Ascending aorta (tissue), 2 donors: ENCODE data around the gene CKS2. TPM values are rescaled to one million over a fixed set of nuclear protein-coding genes. Genes with fewer than 3 reads are reported as not detected.
"Not testable (repeated sequence)": the region's sequence is repeated elsewhere in the genome, so short reads cannot be mapped to it uniquely, and the experiment has no call there.

Experiments
- DNase-seq, 2 donors: peaks; one replicate each; pipeline ENCODE4 v3.0.0-alpha.2; 2019; ENCODE audit warnings: low spot score in 2 of 2
- H3K27ac ChIP-seq, 2 donors: fragments of 200-600 bp; sonication (generic); one replicate each; pipeline ENCODE4 v1.5.1; 2016 to 2017; ENCODE audit warnings: mild to moderate bottlenecking in 1 of 2
- H3K27me3 ChIP-seq: fragments of 200-600 bp; sonication (generic); one replicate; pipeline ENCODE4 v1.5.1; 2017
- H3K36me3 ChIP-seq, 2 donors: fragments of 200-600 bp; sonication (generic); one replicate each; pipeline ENCODE4 v1.5.1; 2016
- H3K4me1 ChIP-seq, 2 donors: fragments of 200-600 bp; sonication (generic); one replicate each; pipeline ENCODE4 v1.5.1; 2016 to 2017; ENCODE audit warnings: mild to moderate bottlenecking in 1 of 2
- H3K4me3 ChIP-seq, 2 donors: fragments of 200-600 bp; sonication (generic); one replicate each; pipeline ENCODE4 v1.5.1; 2016 to 2017; ENCODE audit warnings: mild to moderate bottlenecking in 1 of 2
- H3K9me3 ChIP-seq, 2 donors: fragments of 200-600 bp; sonication (generic); one replicate each; pipeline ENCODE4 v1.5.1; 2016
- CTCF ChIP-seq, 3 experiments: fragments of 200-600 bp in 2 of 3; fragments of 450-650 bp in 1 of 3; sonication (generic) in 2 of 3; IDR thresholded peaks; one replicate each; pipeline ENCODE4 v1.5.1; 2016 to 2019; ENCODE audit warnings: antibody characterized with exemption in 3 of 3, mild to moderate bottlenecking in 1 of 3, moderate library complexity in 1 of 3
- intact Hi-C: fragments of 100-400 bp; cut with DNase I; formaldehyde crosslinking; loops from one replicate; pipeline ENCODE4 v1.15.1; 2023
- total RNA-seq: library from RNA; depleted of rRNA; stranded (reverse); fragments of >200 nt; gene quantifications from one replicate; pipeline ENCODE4 v1.1.0, GENCODE V29; 2016

CKS2 gene
- total RNA-seq, 1 donor from 2014 or later = not detected

- intact Hi-C loops = no loop called here
- Histone ChIP-seq H3K27ac (no peak overlapping the region), H3K9me3 (peaks cover 6 to 14% of the 10 kb centered on the region in 2 donors), H3K4me1 (no peaks in the 10 kb centered on the region), H3K36me3 (no peaks in the 10 kb centered on the region), H3K4me3 (no peak overlapping the region), H3K27me3 (no peaks in the 10 kb centered on the region)
- DNase-seq = no peak
- no peak for TF ChIP-seq CTCF (IDR thresholded peaks at IDR 0.05)
Measured at GRCh38 chr9:89278551-89278950, 32.4 kb upstream of the CKS2 start.

DNA sequence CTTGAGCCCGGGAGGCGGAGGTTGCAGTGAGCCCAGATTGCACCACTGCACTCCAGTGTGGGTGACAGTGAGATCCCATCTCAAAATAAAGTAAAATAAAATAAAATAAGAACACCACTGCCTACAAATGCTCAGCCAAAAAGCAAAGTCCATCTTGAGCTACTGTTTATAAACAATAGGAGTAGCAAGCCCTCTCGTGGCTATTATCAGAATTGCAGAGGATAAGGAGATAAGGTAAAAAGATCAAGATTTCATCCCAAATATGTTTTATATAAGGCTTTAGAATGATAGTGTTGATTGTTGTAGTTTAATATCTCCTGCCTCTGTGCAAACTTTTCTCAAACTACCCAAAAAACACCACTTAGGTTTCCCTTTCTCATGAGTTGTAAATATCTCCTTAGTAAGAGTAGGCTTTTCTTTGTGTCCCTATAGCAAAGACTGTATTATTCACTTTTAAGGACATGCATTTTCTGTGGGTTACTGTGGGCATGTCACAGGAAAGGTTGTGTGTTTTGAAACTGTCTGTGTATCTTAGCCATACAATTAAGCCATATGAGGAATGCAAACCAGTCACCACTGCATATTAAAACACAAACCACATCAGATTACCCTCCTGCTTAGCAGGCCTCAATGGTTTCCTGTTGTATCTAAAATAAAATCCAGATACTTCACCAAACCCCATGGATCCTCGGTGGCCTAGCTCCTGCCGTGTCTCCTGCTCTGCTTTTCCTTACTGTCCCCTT is 31.8 kb upstream of the CKS2 start:
- H3K9me3 ChIP-seq = peaks cover 6 to 8% of the 10 kb centered on the region in 2 donors
- no peak for DNase-seq
- no peaks in the 10 kb centered on the region for H3K27me3 ChIP-seq
- no peak overlapping the region for H3K4me3 ChIP-seq
- no peaks in the 10 kb centered on the region for H3K4me1 ChIP-seq
- H3K36me3 ChIP-seq = no peaks in the 10 kb centered on the region
- TF ChIP-seq CTCF (IDR thresholded peaks at IDR 0.05) = peak; percentile 31 to 60 (median 39)
- intact Hi-C loops = no loop called here
- H3K27ac ChIP-seq = no peak overlapping the region

GRCh38 chr9:89281106-89281505 is 29.9 kb upstream of the CKS2 start:
- Histone ChIP-seq H3K9me3 (no peaks in the 10 kb centered on the region), H3K4me1 (no peaks in the 10 kb centered on the region), H3K36me3 (no peaks in the 10 kb centered on the region), H3K27me3 (no peaks in the 10 kb centered on the region), H3K4me3 (no peak overlapping the region), H3K27ac (no peak overlapping the region)
- TF ChIP-seq CTCF (IDR thresholded peaks at IDR 0.05) = no peak
- intact Hi-C loops = no loop called here
- no peak for DNase-seq

- peak overlapping the region in 1 of 2 donors; percentile 60 for H3K4me3 ChIP-seq
- H3K36me3 ChIP-seq, intact Hi-C loops: not testable (repeated sequence)
Measured at GRCh38 chr9:89282248-89282968, 28.6 kb upstream of the CKS2 start.

DNA sequence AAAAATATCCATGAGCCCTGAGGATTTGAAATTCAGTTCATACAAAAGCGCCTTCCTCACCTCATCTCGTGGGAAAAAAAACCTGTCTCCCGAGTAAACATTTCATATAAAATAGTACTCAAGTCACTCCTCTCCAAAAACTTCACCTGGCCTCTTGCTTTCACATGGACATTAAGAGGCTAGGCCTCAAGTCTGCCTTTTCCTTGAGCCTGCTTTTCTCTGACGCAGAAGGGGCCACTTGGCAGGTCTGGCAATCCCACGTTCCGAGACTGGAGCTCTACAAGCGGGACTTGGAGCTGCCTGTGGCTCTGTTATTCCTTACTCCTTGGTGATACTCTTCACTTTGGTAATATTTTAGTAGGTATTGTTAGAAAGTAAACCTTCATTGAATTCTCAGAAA is 26.9 kb upstream of the CKS2 start:
- Histone ChIP-seq H3K36me3 (no peaks in the 10 kb centered on the region), H3K27me3 (no peaks in the 10 kb centered on the region), H3K4me3 (no peak overlapping the region), H3K4me1 (no peaks in the 10 kb centered on the region), H3K9me3 (no peaks in the 10 kb centered on the region), H3K27ac (no peak overlapping the region)
- DNase-seq = no peak
- intact Hi-C loops = no loop called here
- TF ChIP-seq CTCF (IDR thresholded peaks at IDR 0.05) = no peak

More at GRCh38 chr9:89282248-89282968, 28.6 kb upstream of the CKS2 start:
- not testable (repeated sequence) for H3K27ac ChIP-seq, DNase-seq, H3K4me1 ChIP-seq, H3K9me3 ChIP-seq, H3K27me3 ChIP-seq

DNA sequence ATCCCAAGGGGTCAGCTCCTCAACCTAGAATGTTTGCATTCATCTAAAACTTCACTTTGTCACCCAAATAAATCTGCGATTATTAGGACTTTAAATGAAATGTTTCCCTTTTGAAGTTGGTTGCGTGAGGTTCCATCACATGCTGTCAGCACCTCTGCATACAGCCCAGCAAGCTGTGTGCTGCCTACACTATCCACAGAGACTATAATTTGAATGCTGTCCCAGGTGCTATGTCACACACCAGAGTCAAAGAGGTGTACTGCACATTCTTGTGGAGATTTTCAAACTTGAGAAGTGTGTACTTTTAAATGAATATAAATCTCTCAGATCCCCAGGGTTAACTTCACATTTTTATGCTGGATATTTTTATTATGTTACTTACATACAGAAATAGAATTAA is 19.3 kb upstream of the CKS2 start:
- no peaks in the 10 kb centered on the region for H3K4me1 ChIP-seq
- no peak overlapping the region for H3K4me3 ChIP-seq
- TF ChIP-seq CTCF (IDR thresholded peaks at IDR 0.05) = no peak
- H3K9me3 ChIP-seq = no peaks in the 10 kb centered on the region
- DNase-seq = no peak
- H3K27ac ChIP-seq = no peak overlapping the region
- no peaks in the 10 kb centered on the region for H3K36me3 ChIP-seq
- intact Hi-C loops = no loop called here
- no peaks in the 10 kb centered on the region for H3K27me3 ChIP-seq
